Measurements from ENCODE around the gene CD209.

The CD209 gene

GRCh38 chr19:7734220-7735203 is 12.8 kb downstream of the CD209 start:
- no peak for DNase-seq

GRCh38 chr19:7733376-7733775 is 14.0 kb downstream of the CD209 start:
- no peak for DNase-seq

GRCh38 chr19:7732045-7732444 is 15.3 kb downstream of the CD209 start, which contains the start of gene CLEC4G:
CLEC4G (minus strand) TSS chr19:7732110; CDS start chr19:7732102, 8 bp downstream.
- no peak for DNase-seq

- DNase-seq = no peak
Observed at GRCh38 chr19:7731615-7732014, 15.7 kb downstream of the CD209 start.

- DNase-seq = no peak
Observed at GRCh38 chr19:7731218-7731595, 16.1 kb downstream of the CD209 start.

- no peak for DNase-seq
Observed at GRCh38 chr19:7730286-7731217, 16.8 kb downstream of the CD209 start.

GRCh38 chr19:7729831-7730285 is 17.5 kb downstream of the CD209 start:
- no peak for DNase-seq

GRCh38 chr19:7729211-7729610 is 18.1 kb downstream of the CD209 start:
- DNase-seq = no peak

- no peak for DNase-seq
Observed at GRCh38 chr19:7725791-7726190, 21.5 kb downstream of the CD209 start.

GRCh38 chr19:7722231-7722651 is 25.1 kb downstream of the CD209 start:
- no peak for DNase-seq

- DNase-seq = no peak
Observed at GRCh38 chr19:7720351-7720750, 27.0 kb downstream of the CD209 start.

- DNase-seq = no peak
Observed at GRCh38 chr19:7718668-7719067, 28.7 kb downstream of the CD209 start.

- no peak for DNase-seq
Observed at GRCh38 chr19:7716762-7717161, 30.6 kb downstream of the CD209 start.

- DNase-seq = no peak
Observed at GRCh38 chr19:7715671-7716070, 31.7 kb downstream of the CD209 start.

- no peak for DNase-seq
Observed at GRCh38 chr19:7710616-7711015, 36.7 kb downstream of the CD209 start.

GRCh38 chr19:7709932-7710460 is 37.3 kb downstream of the CD209 start:
- DNase-seq = no peak

GRCh38 chr19:7706955-7707456 is 40.3 kb downstream of the CD209 start:
- no peak for DNase-seq

- DNase-seq = no peak
Observed at GRCh38 chr19:7706188-7706954, 41.0 kb downstream of the CD209 start.

GRCh38 chr19:7705387-7706187 is 41.7 kb downstream of the CD209 start:
- peak; percentile 55 for DNase-seq

- no peak for DNase-seq
Observed at GRCh38 chr19:7704280-7705060, 42.9 kb downstream of the CD209 start.

All from activated CD4-positive, alpha-beta T cell treated with anti-CD3 and anti-CD28 coated beads for 1 hour (primary cell).